Neural progenitor cell (in vitro differentiated cells): ENCODE measurements around the gene VN1R5. TPM values are rescaled to one million over a fixed set of nuclear protein-coding genes. Genes with fewer than 3 reads are reported as not detected.

ENCODE experiments used
- DNase-seq: peaks from one replicate; pipeline ENCODE4 v3.0.0-alpha.2; 2016; ENCODE audit warnings: low spot score
- H2AFZ ChIP-seq: fragments of 200-600 bp; sonication (generic); replicated peaks from 2 replicates; pipeline ENCODE4 v1.6.1; 2016; ENCODE audit warnings: antibody characterized with exemption
- H3F3A ChIP-seq: fragments of 200-600 bp; sonication (generic); 2 replicates; pipeline ENCODE4 v1.6.1; 2016; ENCODE audit warnings: antibody characterized with exemption, low read depth
- H3K27ac ChIP-seq: fragments of 200-600 bp; sonication (generic); 2 replicates; pipeline ENCODE4 v1.5.1; 2016; ENCODE audit warnings: mild to moderate bottlenecking
- H3K27me3 ChIP-seq: fragments of 200-600 bp; sonication (generic); 2 replicates; pipeline ENCODE4 v1.6.1; 2016; ENCODE audit warnings: mild to moderate bottlenecking, moderate library complexity
- H3K36me3 ChIP-seq: fragments of 200-600 bp; sonication (generic); 2 replicates; pipeline ENCODE4 v1.5.1; 2016
- H3K4me1 ChIP-seq: fragments of 200-600 bp; sonication (generic); 2 replicates; pipeline ENCODE4 v1.6.1; 2016; ENCODE audit warnings: mixed run types
- H3K4me2 ChIP-seq: fragments of 200-600 bp; sonication (generic); 2 replicates; pipeline ENCODE4 v1.6.1; 2016
- H3K4me3 ChIP-seq: fragments of 200-600 bp; sonication (generic); 2 replicates; pipeline ENCODE4 v1.5.1; 2016
- H3K79me2 ChIP-seq: fragments of 200-600 bp; sonication (generic); 2 replicates; pipeline ENCODE4 v1.6.1; 2016; ENCODE audit warnings: low read depth
- H3K9ac ChIP-seq: fragments of 200-600 bp; sonication (generic); 2 replicates; pipeline ENCODE4 v1.6.1; 2016
- H3K9me3 ChIP-seq: fragments of 200-600 bp; sonication (generic); 2 replicates; pipeline ENCODE4 v1.5.1; 2016; ENCODE audit warnings: low read depth
- H4K20me1 ChIP-seq: fragments of 200-600 bp; sonication (generic); 2 replicates; pipeline ENCODE4 v1.6.1; 2016; ENCODE audit warnings: low read depth
- H3K27ac Mint-ChIP-seq: 3 replicates; pipeline ENCODE4 v1.8.0; 2021; ENCODE audit warnings: mixed read lengths
- H3K27me3 Mint-ChIP-seq: 2 replicates; pipeline ENCODE4 v1.8.0; 2022; ENCODE audit warnings: low read depth, mild to moderate bottlenecking, inconsistent platforms, moderate library complexity, mixed read lengths; ENCODE audit not compliant: insufficient read depth
- H3K36me3 Mint-ChIP-seq: 3 replicates; pipeline ENCODE4 v1.8.0; 2021; ENCODE audit warnings: mixed read lengths
- H3K4me1 Mint-ChIP-seq: 3 replicates; pipeline ENCODE4 v1.8.0; 2021; ENCODE audit warnings: mixed read lengths
- H3K4me3 Mint-ChIP-seq: 3 replicates; pipeline ENCODE4 v1.8.0; 2021; ENCODE audit warnings: mild to moderate bottlenecking, moderate library complexity, mixed read lengths
- H3K9me3 Mint-ChIP-seq: 3 replicates; pipeline ENCODE4 v1.8.0; 2020; ENCODE audit warnings: mixed read lengths
- EZH2 ChIP-seq: fragments of 200-600 bp; sonication (generic); IDR thresholded peaks from 2 replicates; pipeline ENCODE4 v1.6.1; 2017; ENCODE audit warnings: antibody characterized with exemption, mild to moderate bottlenecking, moderate library complexity
- EZH2phosphoT487 ChIP-seq: fragments of 200-600 bp; sonication (generic); IDR thresholded peaks from 2 replicates; pipeline ENCODE4 v1.6.1; 2017; ENCODE audit warnings: antibody characterized with exemption
- small RNA-seq: library from RNA; depleted of rRNA; stranded (forward); fragments of <200 nt; gene quantifications from one replicate; pipeline ENCODE3, GENCODE V24; 2015
- total RNA-seq: library from RNA; depleted of rRNA; stranded (reverse); fragments of >200 nt; gene quantifications from 2 replicates; pipeline ENCODE4 v1.2.3, GENCODE V29; 2015; ENCODE audit warnings: low replicate concordance
- TF ChIP-seq, protein P1 (sequence below): fragments of 200-600 bp; sonication (generic); IDR thresholded peaks from 2 replicates; pipeline ENCODE4 v1.5.1; 2017; ENCODE audit warnings: antibody characterized with exemption, mild to moderate bottlenecking

The VN1R5 gene
- total RNA-seq, 1 donor from 2014 or later: not detected

DNA sequence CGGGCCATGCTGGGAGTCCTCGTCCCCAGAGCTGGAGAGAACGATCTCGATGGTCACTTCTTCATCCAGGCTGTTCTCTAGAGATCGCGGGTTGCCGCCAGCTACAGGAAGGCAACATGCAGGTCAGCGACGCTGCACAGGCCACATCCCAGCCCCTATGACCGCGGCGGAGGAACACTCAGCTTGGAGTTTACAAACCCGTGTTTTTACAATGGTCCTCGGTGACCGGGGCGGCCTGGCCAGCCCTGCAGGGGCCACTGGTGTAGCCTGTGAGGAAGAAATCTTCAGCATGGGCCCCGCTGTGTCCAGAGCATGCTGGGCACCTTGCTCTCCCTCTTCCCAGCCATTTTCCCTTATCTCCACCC lies 45.3 kb downstream of the VN1R5 start:
- Histone ChIP-seq H2AFZ (no peak overlapping the region), H3K27ac (no peak overlapping the region), H3K36me3 (peaks cover 10% of the 10 kb centered on the region), H3K27me3 (no peaks in the 10 kb centered on the region), H3K9ac (no peak overlapping the region), H3K9me3 (no peaks in the 10 kb centered on the region), H3K79me2 (no peaks in the 10 kb centered on the region), H3F3A (no peaks in the 10 kb centered on the region), H3K4me3 (no peak overlapping the region), H4K20me1 (peaks cover 8% of the 10 kb centered on the region), H3K4me1 (peaks cover 10% of the 10 kb centered on the region), H3K4me2 (no peak overlapping the region)
- Mint-ChIP-seq H3K27ac (peak overlapping the region; percentile 33), H3K4me3 (no peak overlapping the region), H3K4me1 (peaks cover 9% of the 10 kb centered on the region), H3K36me3 (peaks cover 65% of the 10 kb centered on the region), H3K27me3 (peaks cover 6% of the 10 kb centered on the region), H3K9me3 (no peaks in the 10 kb centered on the region)
- TF ChIP-seq EZH2phosphoT487 (no peak), EZH2 (no peak)
- TF ChIP-seq, protein P1, sequence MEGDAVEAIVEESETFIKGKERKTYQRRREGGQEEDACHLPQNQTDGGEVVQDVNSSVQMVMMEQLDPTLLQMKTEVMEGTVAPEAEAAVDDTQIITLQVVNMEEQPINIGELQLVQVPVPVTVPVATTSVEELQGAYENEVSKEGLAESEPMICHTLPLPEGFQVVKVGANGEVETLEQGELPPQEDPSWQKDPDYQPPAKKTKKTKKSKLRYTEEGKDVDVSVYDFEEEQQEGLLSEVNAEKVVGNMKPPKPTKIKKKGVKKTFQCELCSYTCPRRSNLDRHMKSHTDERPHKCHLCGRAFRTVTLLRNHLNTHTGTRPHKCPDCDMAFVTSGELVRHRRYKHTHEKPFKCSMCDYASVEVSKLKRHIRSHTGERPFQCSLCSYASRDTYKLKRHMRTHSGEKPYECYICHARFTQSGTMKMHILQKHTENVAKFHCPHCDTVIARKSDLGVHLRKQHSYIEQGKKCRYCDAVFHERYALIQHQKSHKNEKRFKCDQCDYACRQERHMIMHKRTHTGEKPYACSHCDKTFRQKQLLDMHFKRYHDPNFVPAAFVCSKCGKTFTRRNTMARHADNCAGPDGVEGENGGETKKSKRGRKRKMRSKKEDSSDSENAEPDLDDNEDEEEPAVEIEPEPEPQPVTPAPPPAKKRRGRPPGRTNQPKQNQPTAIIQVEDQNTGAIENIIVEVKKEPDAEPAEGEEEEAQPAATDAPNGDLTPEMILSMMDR: no peak
- no peak for DNase-seq

DNA sequence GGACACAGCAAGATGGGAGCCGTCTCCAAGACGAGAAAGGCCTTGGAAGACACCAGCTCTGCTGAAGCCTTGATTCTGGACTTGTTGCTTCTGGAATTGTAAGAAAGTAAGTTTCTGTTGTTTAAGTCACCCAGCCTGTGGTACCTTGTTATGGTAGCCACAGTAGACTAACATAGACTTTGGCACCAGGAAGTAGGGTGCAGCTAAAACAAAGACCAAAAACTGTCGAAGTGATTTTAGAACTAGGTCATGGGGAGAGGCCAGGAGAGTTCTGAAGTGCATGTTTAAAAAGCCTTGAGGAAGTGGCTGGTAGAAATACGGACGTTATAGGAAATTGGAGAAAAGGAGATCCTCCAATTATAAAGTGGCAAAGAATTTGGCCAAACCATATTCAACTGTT lies 47.3 kb downstream of the VN1R5 start:
- H3K4me3 ChIP-seq: no peak overlapping the region
- peaks cover 70% of the 10 kb centered on the region for H3K36me3 Mint-ChIP-seq
- H2AFZ ChIP-seq: no peak overlapping the region
- H3K79me2 ChIP-seq: no peaks in the 10 kb centered on the region
- no peak for TF ChIP-seq EZH2
- peaks cover 10% of the 10 kb centered on the region for H3K4me1 ChIP-seq
- peaks cover 7% of the 10 kb centered on the region for H3K4me1 Mint-ChIP-seq
- no peaks in the 10 kb centered on the region for H3F3A ChIP-seq
- peaks cover 4% of the 10 kb centered on the region for H3K27me3 Mint-ChIP-seq
- H3K9me3 ChIP-seq: no peaks in the 10 kb centered on the region
- H3K27me3 ChIP-seq: no peaks in the 10 kb centered on the region
- no peak overlapping the region for H3K4me3 Mint-ChIP-seq
- H3K9ac ChIP-seq: no peak overlapping the region
- H3K27ac Mint-ChIP-seq: no peak overlapping the region
- H4K20me1 ChIP-seq: peaks cover 8% of the 10 kb centered on the region
- H3K4me2 ChIP-seq: no peak overlapping the region
- peaks cover 10% of the 10 kb centered on the region for H3K36me3 ChIP-seq
- no peak overlapping the region for H3K27ac ChIP-seq
- DNase-seq: no peak
- no peaks in the 10 kb centered on the region for H3K9me3 Mint-ChIP-seq

DNA sequence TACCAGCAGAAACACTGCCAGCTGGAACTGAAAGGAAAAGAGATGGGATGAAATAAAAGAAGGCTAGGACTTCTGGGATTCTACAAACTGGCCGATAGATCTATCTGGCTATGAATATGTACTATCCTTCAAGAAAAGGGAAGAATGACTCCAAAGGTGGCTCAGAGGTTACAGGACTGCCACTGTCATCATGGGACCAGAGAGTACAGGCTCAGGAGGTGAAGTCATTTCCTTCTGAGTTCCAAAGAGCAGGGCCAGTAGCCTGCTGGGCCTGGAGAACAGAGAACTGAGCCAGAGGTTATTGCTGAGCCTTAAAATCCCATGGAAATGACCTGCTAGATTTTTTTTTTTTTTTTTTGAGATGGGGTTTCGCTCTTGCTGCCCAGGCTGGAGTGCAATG lies 48.2 kb downstream of the VN1R5 start:
- Histone ChIP-seq H3K79me2 (no peaks in the 10 kb centered on the region), H3K9me3 (no peaks in the 10 kb centered on the region), H3F3A (no peaks in the 10 kb centered on the region), H3K4me1 (peaks cover 5% of the 10 kb centered on the region), H3K27ac (no peak overlapping the region), H2AFZ (no peak overlapping the region), H3K4me2 (no peak overlapping the region), H3K36me3 (peaks cover 10% of the 10 kb centered on the region), H3K27me3 (no peaks in the 10 kb centered on the region), H3K4me3 (no peak overlapping the region), H4K20me1 (peaks cover 4% of the 10 kb centered on the region), H3K9ac (no peak overlapping the region)
- H3K27ac Mint-ChIP-seq: no peak overlapping the region
- H3K9me3 Mint-ChIP-seq: no peaks in the 10 kb centered on the region
- peaks cover 69% of the 10 kb centered on the region for H3K36me3 Mint-ChIP-seq
- H3K27me3 Mint-ChIP-seq: no peaks in the 10 kb centered on the region
- no peak for DNase-seq
- H3K4me3 Mint-ChIP-seq: no peak overlapping the region
- peaks cover 2% of the 10 kb centered on the region for H3K4me1 Mint-ChIP-seq
- TF ChIP-seq EZH2phosphoT487 (no peak), EZH2 (no peak)
- TF ChIP-seq, protein P1: no peak

Small RNAs within 50 kb of the gene (small RNA-seq; reads per million reads assigned to genes)
- not detected for gene RF00019

Other genes with a start within 250 kb of the VN1R5 start
- gene ZNF695, start 248.0 kb upstream of the VN1R5 start, total RNA-seq: 27.6 and 34.6 TPM in 2 replicates
- gene ZNF670, start 177.3 kb upstream of the VN1R5 start, total RNA-seq: 22.1 and 38.4 TPM in 2 replicates
- gene ZNF669, start 151.7 kb upstream of the VN1R5 start, total RNA-seq: 23.2 and 28.1 TPM in 2 replicates
- gene ZNF124, start 84.1 kb upstream of the VN1R5 start, total RNA-seq: 94.3 and 129 TPM in 2 replicates
- gene ZNF496, start 75.8 kb downstream of the VN1R5 start, total RNA-seq: 30.1 and 97.7 TPM in 2 replicates
- gene NLRP3, start 160.1 kb downstream of the VN1R5 start, total RNA-seq: 0.09 and 2.6 TPM in 2 replicates
- gene OR2B11, start 202.0 kb downstream of the VN1R5 start, total RNA-seq: not detected in 2 replicates